ENCODE data around the gene PCED1B.

Gene PCED1B

DNA sequence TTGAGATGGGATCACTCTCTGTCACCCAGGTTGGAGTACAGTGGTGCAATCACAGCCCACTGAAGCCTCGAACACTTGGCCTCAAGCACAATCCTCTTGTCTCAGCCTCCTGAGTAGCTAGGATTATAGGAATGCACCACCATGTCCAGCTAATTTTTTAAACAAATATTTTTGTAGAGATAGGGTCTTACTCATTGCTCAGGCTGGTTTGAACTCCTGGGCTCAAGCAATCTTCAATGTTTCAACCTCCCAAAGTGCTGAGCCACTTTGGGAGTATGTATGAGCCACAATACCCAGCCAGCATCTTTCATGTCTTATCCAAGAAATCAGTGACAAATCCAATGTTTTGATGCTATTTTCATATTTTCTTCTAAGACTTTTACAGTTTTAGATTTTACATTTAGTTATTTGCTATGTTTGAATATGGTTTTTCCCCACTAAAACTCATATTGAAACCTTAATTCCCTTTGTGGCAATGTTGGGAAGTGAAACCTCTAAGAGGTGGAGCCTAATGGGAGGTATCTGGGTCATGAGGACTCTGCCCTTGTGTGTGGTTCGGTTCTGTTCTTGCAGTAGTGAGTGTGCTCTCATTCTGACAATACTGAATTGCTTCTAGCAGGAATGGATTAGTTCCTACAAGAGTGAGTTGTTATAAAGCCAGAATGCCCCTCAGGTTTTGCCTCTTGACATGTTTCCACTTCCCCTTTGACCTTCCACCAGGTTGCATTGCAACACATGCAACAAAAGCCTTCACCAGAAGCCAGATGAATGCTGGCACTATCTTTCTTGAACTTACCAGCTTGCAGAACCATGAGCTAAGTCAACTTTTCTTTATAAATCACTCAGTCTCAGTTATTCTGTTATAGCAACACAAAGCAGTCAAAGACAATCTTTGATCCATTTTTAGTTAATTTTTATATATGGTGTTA lies 81.2 kb downstream of the PCED1B start:
- Histone ChIP-seq H3K4me3 (ENCODE audit: severe bottlenecking) (no peak overlapping the region), H3K9me3 (ENCODE audit: severe bottlenecking) (no peaks in the 10 kb centered on the region), H3K27ac (ENCODE audit: poor library complexity, severe bottlenecking) (no peak overlapping the region), H3K4me1 (ENCODE audit: insufficient read depth, poor library complexity, severe bottlenecking) (no peaks in the 10 kb centered on the region), H3K36me3 (ENCODE audit: low read depth) (no peaks in the 10 kb centered on the region), H3K27me3 (ENCODE audit: insufficient read depth, poor library complexity, severe bottlenecking) (no peaks in the 10 kb centered on the region)
- DNase-seq (ENCODE audit: low spot score) (no peak), ATAC-seq (ENCODE audit: low read depth) (no peak)
- TF ChIP-seq CTCF (IDR thresholded peaks at IDR 0.05; ENCODE audit: poor library complexity, severe bottlenecking): no peak

GRCh38 chr12:47164116-47164515 lies 84.7 kb downstream of the PCED1B start:
- Histone ChIP-seq H3K9me3 (ENCODE audit: severe bottlenecking) (no peaks in the 10 kb centered on the region), H3K27me3 (ENCODE audit: insufficient read depth, poor library complexity, severe bottlenecking) (no peaks in the 10 kb centered on the region), H3K4me1 (ENCODE audit: insufficient read depth, poor library complexity, severe bottlenecking) (no peaks in the 10 kb centered on the region), H3K27ac (ENCODE audit: poor library complexity, severe bottlenecking) (no peak overlapping the region), H3K36me3 (ENCODE audit: low read depth) (no peaks in the 10 kb centered on the region), H3K4me3 (ENCODE audit: severe bottlenecking) (no peak overlapping the region)
- ATAC-seq (ENCODE audit: low read depth): no peak
- no peak for TF ChIP-seq CTCF (IDR thresholded peaks at IDR 0.05; ENCODE audit: poor library complexity, severe bottlenecking)
- no peak for DNase-seq (ENCODE audit: low spot score)

DNA sequence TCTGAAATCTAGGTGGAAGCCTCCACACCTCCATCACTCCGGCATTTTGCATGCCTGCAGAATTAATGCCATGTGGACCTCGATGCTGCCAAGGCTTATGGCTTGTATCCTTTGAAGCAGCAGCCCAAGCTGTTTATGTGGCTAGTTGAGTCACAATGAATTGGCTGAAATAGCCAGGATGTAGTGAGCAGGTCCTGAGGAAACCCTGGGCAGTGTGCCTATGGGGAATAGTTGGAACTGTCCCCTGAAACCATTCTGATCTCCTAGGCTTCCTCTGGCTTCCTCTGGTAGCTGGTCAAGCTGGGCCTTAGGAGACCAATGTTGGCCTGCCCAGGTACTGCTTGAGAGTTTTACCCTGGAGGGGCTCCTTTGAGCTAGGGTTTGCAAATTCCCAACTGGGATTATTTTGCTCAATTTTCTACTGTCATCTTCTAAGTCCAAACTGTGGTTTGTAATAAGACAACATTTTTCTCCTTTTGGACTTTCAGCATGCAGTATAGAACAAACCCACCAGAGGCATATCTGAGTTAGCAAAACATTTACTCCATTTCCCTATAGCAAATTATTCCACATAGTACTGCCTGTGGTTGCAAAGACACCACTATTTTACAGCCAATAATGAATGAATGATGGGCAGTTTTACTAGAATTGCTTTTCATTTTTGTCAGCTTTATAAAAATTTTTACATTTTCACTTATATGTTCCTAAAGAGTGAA lies 85.5 kb downstream of the PCED1B start:
- H3K27ac ChIP-seq (ENCODE audit: poor library complexity, severe bottlenecking): no peak overlapping the region
- H3K9me3 ChIP-seq (ENCODE audit: severe bottlenecking): no peaks in the 10 kb centered on the region
- H3K36me3 ChIP-seq (ENCODE audit: low read depth): no peaks in the 10 kb centered on the region
- TF ChIP-seq CTCF (IDR thresholded peaks at IDR 0.05; ENCODE audit: poor library complexity, severe bottlenecking): no peak
- DNase-seq (ENCODE audit: low spot score): no peak
- no peak overlapping the region for H3K4me3 ChIP-seq (ENCODE audit: severe bottlenecking)
- no peak for ATAC-seq (ENCODE audit: low read depth)
- H3K4me1 ChIP-seq (ENCODE audit: insufficient read depth, poor library complexity, severe bottlenecking): no peaks in the 10 kb centered on the region
- H3K27me3 ChIP-seq (ENCODE audit: insufficient read depth, poor library complexity, severe bottlenecking): no peaks in the 10 kb centered on the region

GRCh38 chr12:47165934-47166333 lies 86.5 kb downstream of the PCED1B start:
- no peaks in the 10 kb centered on the region for H3K4me1 ChIP-seq (ENCODE audit: insufficient read depth, poor library complexity, severe bottlenecking)
- no peaks in the 10 kb centered on the region for H3K36me3 ChIP-seq (ENCODE audit: low read depth)
- H3K4me3 ChIP-seq (ENCODE audit: severe bottlenecking): no peak overlapping the region
- H3K9me3 ChIP-seq (ENCODE audit: severe bottlenecking): no peaks in the 10 kb centered on the region
- H3K27ac ChIP-seq (ENCODE audit: poor library complexity, severe bottlenecking): no peak overlapping the region
- DNase-seq (ENCODE audit: low spot score) (no peak), ATAC-seq (ENCODE audit: low read depth) (no peak)
- TF ChIP-seq CTCF (IDR thresholded peaks at IDR 0.05; ENCODE audit: poor library complexity, severe bottlenecking): no peak
- no peaks in the 10 kb centered on the region for H3K27me3 ChIP-seq (ENCODE audit: insufficient read depth, poor library complexity, severe bottlenecking)

Measured in RWPE2 (cell line).